ENCODE results near the gene ZGPAT. TPM values are rescaled to one million over a fixed set of nuclear protein-coding genes. Genes with fewer than 3 reads are reported as not detected.
A peak's percentile ranks its signal among the peaks of the same experiment; 100 is the strongest.

Gene ZGPAT
- total and polyA plus RNA-seq, 2 of the 8 experiments (the other 6 are each of a cell fraction or from before 2014, with no cell fraction given): 14.5 to 21.4 TPM

DNA sequence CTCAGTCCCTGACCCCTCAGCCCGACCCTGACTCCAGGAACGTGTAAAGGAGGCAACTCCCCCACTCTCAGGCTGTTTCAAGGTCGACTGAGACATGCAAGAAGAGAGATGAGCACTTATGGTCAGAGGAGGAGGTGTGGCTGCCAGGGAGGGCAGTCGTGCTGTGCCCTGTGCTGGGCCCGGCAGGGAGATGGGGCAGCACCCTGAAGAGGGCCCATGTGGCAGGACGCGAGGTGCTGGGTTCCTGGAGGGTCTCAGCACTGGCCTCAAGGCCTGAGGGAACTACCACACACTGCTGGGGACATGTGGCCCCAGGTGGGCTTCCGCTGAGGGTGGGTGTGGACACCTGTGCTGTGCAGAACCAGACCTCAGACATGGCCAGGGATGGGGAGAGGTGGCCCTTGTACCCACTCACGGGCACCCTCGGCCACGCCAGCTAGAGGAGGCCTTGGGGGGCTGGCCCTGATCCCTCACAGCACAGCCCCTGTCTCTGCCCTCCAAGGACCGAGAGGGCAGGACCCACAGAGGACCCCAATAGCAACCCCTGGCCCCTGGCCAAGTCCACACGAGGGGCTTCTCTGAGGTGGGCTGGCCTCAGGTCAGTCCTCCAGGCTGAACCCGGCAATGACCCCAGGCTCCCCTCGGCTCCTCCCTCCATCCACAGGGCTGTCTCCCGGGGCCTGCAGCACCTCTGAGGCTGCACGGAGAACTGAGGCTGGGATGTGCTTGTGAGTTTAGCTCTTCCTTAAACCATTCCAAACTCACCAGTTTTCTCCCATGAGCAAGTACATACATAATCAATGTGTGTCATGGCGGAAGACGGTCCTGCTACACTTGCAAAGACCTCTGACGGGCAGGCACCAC is 40.5 kb downstream of the ZGPAT start:
- Histone ChIP-seq H2BK15ac (ENCODE audit: low read length) (no peak overlapping the region), H4K91ac (replicated peaks; ENCODE audit: insufficient read length, low read length) (no peak overlapping the region), H3K23ac (ENCODE audit: insufficient read length) (no peak overlapping the region), H3K23me2 (ENCODE audit: low read depth, low read length) (no peaks in the 10 kb centered on the region), H3K79me2 (ENCODE audit: control insufficient read depth in 1 of 2, insufficient read depth in 2 of 2, low read length in 2 of 2) (no peaks in the 10 kb centered on the region), H2BK20ac (ENCODE audit: low read length) (no peak overlapping the region), H3K4me2 (ENCODE audit: insufficient read depth in 1 of 2, low read depth in 2 of 2, low read length in 2 of 2) (no peak overlapping the region), H3K14ac (ENCODE audit: insufficient read length) (no peak overlapping the region), H2BK120ac (replicated peaks; ENCODE audit: low read depth, low read length) (no peak overlapping the region), H3K79me1 (ENCODE audit: low read depth, low read length) (no peaks in the 10 kb centered on the region; the same call in 1 of the 2 replicates), H3K56ac (replicated peaks; ENCODE audit: insufficient read length, low read depth, low read length) (no peak overlapping the region), H2BK12ac (ENCODE audit: low read depth, low read length) (peak overlapping the region; percentile 68; the same call in 1 of the 2 replicates), H2AFZ (ENCODE audit: low read length) (no peak overlapping the region), H3K4ac (replicated peaks; ENCODE audit: insufficient read length, low read depth, low read length) (no peak overlapping the region), H3K9me3 (ENCODE audit: insufficient read depth in 2 of 2, low read depth in 1 of 2, low read length in 1 of 2) (no peaks in the 10 kb centered on the region), H2BK5ac (ENCODE audit: low read depth, low read length) (peak overlapping the region; percentile 71; the same call in 1 of the 2 replicates), H3K4me3 (ENCODE audit: extremely low read depth in 1 of 4, insufficient read depth in 2 of 4, low read depth in 3 of 4, low read length in 4 of 4) (no peak overlapping the region), H4K20me1 (replicated peaks in 1 of 2; ENCODE audit: control insufficient read depth in 1 of 2, insufficient read depth in 2 of 2, low read length in 2 of 2) (peaks cover 0 to 3% of the 10 kb centered on the region in 2 experiments), H3K36me3 (ENCODE audit: control insufficient read depth in 2 of 4, insufficient read depth in 4 of 4, low read length in 3 of 4) (peaks cover 0 to 5% (median 3%) of the 10 kb centered on the region in 4 experiments; a peak in 4 of 8 replicates), H3K18ac (ENCODE audit: extremely low read depth, low read length) (no peak overlapping the region), H3K27ac (ENCODE audit: low read depth, low read length) (no peak overlapping the region), H3K4me1 (replicated peaks in 1 of 4; ENCODE audit: control insufficient read depth in 3 of 4, insufficient read depth in 4 of 4, low read length in 3 of 4) (peaks cover 0 to 20% (median 4%) of the 10 kb centered on the region in 4 experiments; a peak in 6 of 7 replicates), H4K8ac (ENCODE audit: extremely low read depth, insufficient read depth, low read length) (peak overlapping the region; percentile 57; the same call in 1 of the 2 replicates), H3K9ac (replicated peaks in 1 of 4; ENCODE audit: extremely low read depth in 1 of 4, low read depth in 3 of 4, low read length in 3 of 4) (no peak overlapping the region), H3K27me3 (replicated peaks in 1 of 4; ENCODE audit: control insufficient read depth in 3 of 4, extremely low read depth in 1 of 4, insufficient read depth in 3 of 4, low read length in 3 of 4) (no peaks in the 10 kb centered on the region), H4K5ac (ENCODE audit: insufficient read length, low read depth, low read length) (no peak overlapping the region), H2AK5ac (ENCODE audit: low read depth, low read length) (no peak overlapping the region)
- 77% methylated on average over 18 of the region's 20 CpGs; no CpG with 5 or more reads in 1 of the 2 experiments for WGBS, 2 experiments (ENCODE audit: extremely low coverage in 1 of 2, insufficient coverage in 1 of 2, insufficient read length in 1 of 2, insufficient replicate concordance in 2 of 2, low coverage in 1 of 2, low lambda C conversion rate in 2 of 2, missing lambda C conversion rate in 1 of 2)
- no peak for DNase-seq (ENCODE audit: low read depth in 1 of 2, low spot score in 2 of 2)
- FAIRE-seq: no peak
- CTCF ChIA-PET (ENCODE audit: partially characterized antibody): interaction anchor here (0.6 to 1.5 kb wide), 3 partner anchors 11 to 311 kb away, joined by 3 to 4 read pairs (median 3); partner anchors contain the start of gene LIME1
- POLR2A ChIA-PET (ENCODE audit: partially characterized antibody): interaction anchor here (0.6 to 4.5 kb wide), 3 partner anchors 7 to 50 kb away, joined by 3 to 23 read pairs (median 6); no protein-coding TSS in a partner anchor
- TF ChIP-seq SP2 (IDR thresholded peaks at IDR 0.05; ENCODE audit: low read length) (no peak), HDAC2 (IDR thresholded peaks at IDR 0.05; ENCODE audit: borderline replicate concordance in 1 of 2, low read depth in 2 of 2, low read length in 2 of 2) (no peak), SP1 (IDR thresholded peaks at IDR 0.05; ENCODE audit: low read depth, low read length) (no peak), SIX5 (IDR thresholded peaks at IDR 0.05; ENCODE audit: low read depth, low read length) (no peak), EP300 (IDR thresholded peaks at IDR 0.05; ENCODE audit: borderline replicate concordance in 1 of 2, low read depth in 2 of 2, low read length in 2 of 2) (no peak), ATF3 (IDR thresholded peaks at IDR 0.05; ENCODE audit: insufficient read depth, low read depth, low read length) (no peak), NANOG (IDR thresholded peaks at IDR 0.05; ENCODE audit: insufficient read depth, low read depth, low read length, poor library complexity, severe bottlenecking) (no peak), MAFK (IDR thresholded peaks at IDR 0.05; ENCODE audit: low read depth, low read length) (no peak), MAX (IDR thresholded peaks at IDR 0.05) (no peak)

Measured in H1 (cell line).